Fibroblast of lung (primary cell): ENCODE data around the gene GRIK4. TPM values are rescaled to one million over a fixed set of nuclear protein-coding genes. Genes with fewer than 3 reads are reported as not detected.
"Not testable (repeated sequence)": the region's sequence is repeated elsewhere in the genome, so short reads cannot be mapped to it uniquely, and the experiment has no call there.

Source experiments
- DNase-seq, 2 donors: peaks; one replicate each; pipeline versions ENCODE4 v3.0.0 to v3.0.0-alpha.2; 2010; ENCODE audit warnings: low read depth in 2 of 2
- H2AFZ ChIP-seq: 2 replicates; pipeline ENCODE4 v1.5.1; 2012; ENCODE audit warnings: low read length, control low read depth, inconsistent platforms
- H3K27ac ChIP-seq: 2 replicates; pipeline ENCODE4 v1.5.1; 2011; ENCODE audit warnings: low read length, control low read depth; ENCODE audit not compliant: insufficient read depth
- H3K27me3 ChIP-seq: 2 replicates; pipeline ENCODE4 v1.5.1; 2011; ENCODE audit warnings: mild to moderate bottlenecking, low read length; ENCODE audit not compliant: control insufficient read depth, insufficient read depth
- H3K36me3 ChIP-seq: 2 replicates; pipeline ENCODE4 v1.5.1; 2011; ENCODE audit warnings: low read length; ENCODE audit not compliant: control insufficient read depth, insufficient read depth
- H3K4me1 ChIP-seq: 2 replicates; pipeline ENCODE4 v1.5.1; 2011; ENCODE audit warnings: low read length; ENCODE audit not compliant: control insufficient read depth, insufficient read depth; ENCODE audit errors: extremely low read depth
- H3K4me2 ChIP-seq: 2 replicates; pipeline ENCODE4 v1.5.1; 2011; ENCODE audit warnings: low read length, control low read depth; ENCODE audit not compliant: insufficient read depth; ENCODE audit errors: extremely low read depth
- H3K4me3 ChIP-seq, 4 experiments: fragments of 200-600 bp in 1 of 4; sonication (generic) in 1 of 4; replicated peaks in 1 of 4; 2 replicates each; pipeline ENCODE4 v1.5.1; 2011 to 2016; ENCODE audit warnings: low read length in 4 of 4, low read depth in 3 of 4, mild to moderate bottlenecking in 3 of 4, control low read depth in 2 of 4, inconsistent platforms in 1 of 4, mixed read lengths in 1 of 4; ENCODE audit not compliant: insufficient read depth in 1 of 4; ENCODE audit errors: control extremely low read depth in 1 of 4
- H3K79me2 ChIP-seq: 2 replicates; pipeline ENCODE4 v1.5.1; 2012; ENCODE audit warnings: mild to moderate bottlenecking, low read length, inconsistent platforms; ENCODE audit not compliant: control insufficient read depth, insufficient read depth
- H3K9ac ChIP-seq: 2 replicates; pipeline ENCODE4 v1.5.1; 2011; ENCODE audit warnings: mild to moderate bottlenecking, low read length, control low read depth; ENCODE audit not compliant: insufficient read depth
- H3K9me3 ChIP-seq: 2 replicates; pipeline ENCODE4 v1.5.1; 2012; ENCODE audit warnings: low read depth, low read length; ENCODE audit not compliant: control insufficient read depth, insufficient read depth
- H4K20me1 ChIP-seq: 2 replicates; pipeline ENCODE4 v1.5.1; 2011; ENCODE audit warnings: low read length; ENCODE audit not compliant: control insufficient read depth, insufficient read depth; ENCODE audit errors: extremely low read depth
- EZH2 ChIP-seq: IDR thresholded peaks from 2 replicates; pipeline ENCODE4 v1.5.1; 2012; ENCODE audit warnings: low read length, control low read depth, mild to moderate bottlenecking; ENCODE audit errors: missing control alignments
- polyA plus RNA-seq, 2 donors: library from polyadenylated mRNA; depleted of rRNA in 1 of 2; stranded (reverse) in 1 of 2; unstranded in 1 of 2; fragments of >200 nt; gene quantifications; 2 replicates each; pipeline ENCODE4 v1.2.1, GENCODE V29; 2011 to 2012; ENCODE audit warnings: missing spikeins in 1 of 2
- total RNA-seq: library from RNA; depleted of rRNA; stranded (reverse); fragments of >200 nt; gene quantifications from 2 replicates; pipeline ENCODE4 v1.2.1, GENCODE V29; 2014
- TF ChIP-seq, protein P1 (sequence below), 2 donors: IDR thresholded peaks in 1 of 2; conservative IDR thresholded peaks in 1 of 2; 1 replicate in 1 of 2; 2 replicates in 1 of 2; pipeline ENCODE4 v1.5.1; 2011 to 2012; ENCODE audit warnings: low read length in 2 of 2, control low read depth in 1 of 2, inconsistent platforms in 1 of 2, low read depth in 1 of 2, mild to moderate bottlenecking in 1 of 2

GRIK4 gene
- total and polyA plus RNA-seq, 2 donors (not counting 1 experiment from before 2014, with no cell fraction given) = 0.17 to 1.5 TPM

DNA sequence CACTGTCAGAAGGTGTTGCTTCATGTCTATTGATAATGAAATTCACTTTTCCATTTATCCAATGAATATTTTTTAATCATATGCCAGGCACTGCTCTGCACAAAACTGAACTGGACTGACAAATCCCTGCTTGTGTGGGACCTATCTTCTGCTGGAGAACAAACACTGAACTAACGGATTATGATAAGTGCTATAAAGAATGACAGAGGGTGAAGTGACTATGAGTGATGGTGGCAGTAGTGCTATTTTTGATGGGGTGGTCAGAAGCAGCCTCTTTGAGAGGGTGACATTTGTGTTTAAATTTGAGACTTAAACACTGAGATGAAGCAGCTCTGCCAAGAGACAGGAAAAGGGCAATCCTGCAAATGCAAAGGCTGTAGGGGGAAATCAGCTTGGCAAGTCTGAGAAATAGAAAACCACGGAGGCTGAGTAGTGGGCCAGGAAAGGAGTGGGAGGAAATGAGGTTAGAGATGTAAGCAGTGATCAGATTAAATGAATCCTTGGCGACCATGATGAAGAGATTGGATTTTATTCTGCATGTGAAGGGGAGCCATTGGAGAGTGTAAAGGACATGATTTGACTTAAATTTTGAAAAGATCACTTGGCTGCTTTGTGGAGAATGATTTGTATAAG lies 518.4 kb downstream of the GRIK4 start:
- no peak for DNase-seq
- H3K9ac ChIP-seq = no peak overlapping the region
- H3K4me2 ChIP-seq = no peak overlapping the region
- no peak overlapping the region for H2AFZ ChIP-seq
- H3K4me3 ChIP-seq = no peak overlapping the region
- H3K27me3 ChIP-seq = no peaks in the 10 kb centered on the region
- TF ChIP-seq, protein P1, sequence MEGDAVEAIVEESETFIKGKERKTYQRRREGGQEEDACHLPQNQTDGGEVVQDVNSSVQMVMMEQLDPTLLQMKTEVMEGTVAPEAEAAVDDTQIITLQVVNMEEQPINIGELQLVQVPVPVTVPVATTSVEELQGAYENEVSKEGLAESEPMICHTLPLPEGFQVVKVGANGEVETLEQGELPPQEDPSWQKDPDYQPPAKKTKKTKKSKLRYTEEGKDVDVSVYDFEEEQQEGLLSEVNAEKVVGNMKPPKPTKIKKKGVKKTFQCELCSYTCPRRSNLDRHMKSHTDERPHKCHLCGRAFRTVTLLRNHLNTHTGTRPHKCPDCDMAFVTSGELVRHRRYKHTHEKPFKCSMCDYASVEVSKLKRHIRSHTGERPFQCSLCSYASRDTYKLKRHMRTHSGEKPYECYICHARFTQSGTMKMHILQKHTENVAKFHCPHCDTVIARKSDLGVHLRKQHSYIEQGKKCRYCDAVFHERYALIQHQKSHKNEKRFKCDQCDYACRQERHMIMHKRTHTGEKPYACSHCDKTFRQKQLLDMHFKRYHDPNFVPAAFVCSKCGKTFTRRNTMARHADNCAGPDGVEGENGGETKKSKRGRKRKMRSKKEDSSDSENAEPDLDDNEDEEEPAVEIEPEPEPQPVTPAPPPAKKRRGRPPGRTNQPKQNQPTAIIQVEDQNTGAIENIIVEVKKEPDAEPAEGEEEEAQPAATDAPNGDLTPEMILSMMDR (conservative IDR thresholded peaks at IDR 0.05 in 1 of 2, IDR thresholded peaks at IDR 0.05 in 1 of 2; ENCODE audit: low read depth in 1 of 2, low read length in 2 of 2) = no peak
- no peak for TF ChIP-seq EZH2
- no peaks in the 10 kb centered on the region for H3K9me3 ChIP-seq
- H3K4me1 ChIP-seq = no peaks in the 10 kb centered on the region
- no peaks in the 10 kb centered on the region for H3K36me3 ChIP-seq
- peaks cover 18% of the 10 kb centered on the region for H3K79me2 ChIP-seq
- H3K27ac ChIP-seq = no peak overlapping the region
- H4K20me1 ChIP-seq = no peaks in the 10 kb centered on the region

DNA sequence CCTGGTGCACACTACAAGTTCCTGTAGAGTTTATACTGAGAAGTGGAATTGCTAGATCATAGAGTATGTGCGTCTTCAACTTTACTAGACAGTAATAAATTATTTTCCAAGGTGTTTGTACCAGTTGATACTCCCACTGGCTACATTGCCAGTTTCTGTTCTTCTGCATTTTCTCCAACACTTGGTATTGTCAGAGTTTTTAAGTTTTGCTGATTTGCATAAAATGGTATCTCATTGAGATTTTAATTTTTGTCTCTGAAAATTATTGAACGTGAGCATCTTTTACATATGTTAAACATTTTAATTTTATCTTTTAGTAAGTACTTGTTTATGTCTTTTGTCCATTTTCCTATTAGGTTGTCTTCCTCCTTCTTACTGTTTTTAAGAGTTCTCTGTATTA lies 519.6 kb downstream of the GRIK4 start:
- no peak overlapping the region for H3K4me2 ChIP-seq
- no peak overlapping the region for H2AFZ ChIP-seq
- TF ChIP-seq EZH2 = no peak
- TF ChIP-seq, protein P1 (conservative IDR thresholded peaks at IDR 0.05 in 1 of 2, IDR thresholded peaks at IDR 0.05 in 1 of 2; ENCODE audit: low read depth in 1 of 2, low read length in 2 of 2) = no peak
- H3K4me1 ChIP-seq = no peaks in the 10 kb centered on the region
- no peak overlapping the region for H3K4me3 ChIP-seq
- no peaks in the 10 kb centered on the region for H3K27me3 ChIP-seq
- H3K9me3 ChIP-seq = no peaks in the 10 kb centered on the region
- H3K79me2 ChIP-seq = peaks cover 8% of the 10 kb centered on the region
- DNase-seq = no peak
- no peaks in the 10 kb centered on the region for H3K36me3 ChIP-seq
- H3K9ac ChIP-seq = no peak overlapping the region
- no peaks in the 10 kb centered on the region for H4K20me1 ChIP-seq
- no peak overlapping the region for H3K27ac ChIP-seq

DNA sequence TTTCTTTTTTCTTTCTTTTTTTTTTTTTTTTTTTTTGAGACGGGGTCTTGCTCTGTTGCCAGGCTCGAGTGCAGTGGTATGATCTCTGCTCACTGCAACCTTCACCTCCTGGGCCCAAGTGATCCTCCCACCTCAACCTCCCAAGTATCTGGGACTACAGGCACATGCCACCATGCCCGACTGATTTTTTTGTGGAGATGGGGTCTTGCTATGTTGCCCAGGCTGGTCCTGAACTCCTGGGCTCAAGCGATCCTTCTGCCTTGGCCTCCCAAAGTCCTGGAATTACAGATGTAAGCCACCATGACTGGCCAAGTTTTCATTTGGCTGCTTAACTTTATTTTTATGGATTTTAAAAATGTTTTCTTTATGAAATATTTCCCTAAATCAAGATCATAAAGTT lies 520.1 kb downstream of the GRIK4 start:
- not testable (repeated sequence) for H3K4me1 ChIP-seq, H3K27ac ChIP-seq, H4K20me1 ChIP-seq, DNase-seq, H3K9ac ChIP-seq, H2AFZ ChIP-seq, H3K36me3 ChIP-seq, H3K79me2 ChIP-seq, H3K9me3 ChIP-seq, H3K4me2 ChIP-seq, H3K4me3 ChIP-seq, H3K27me3 ChIP-seq
